Omental fat pad (tissue), 4 donors: ENCODE measurements around the gene FGGY. TPM values are rescaled to one million over a fixed set of nuclear protein-coding genes. Genes with fewer than 3 reads are reported as not detected.

Experiments
- ATAC-seq: fragments of 150-250 bp; one replicate; pipeline ENCODE4 v1.9.1; 2016; ENCODE audit warnings: mild to moderate bottlenecking, moderate library complexity; ENCODE audit not compliant: low FRiP score
- DNase-seq: peaks from one replicate; pipeline ENCODE4 v3.0.0-alpha.2; 2019; ENCODE audit warnings: low spot score
- CTCF ChIP-seq, 3 donors: fragments of 450-650 bp; IDR thresholded peaks; one replicate each; pipeline ENCODE4 v1.5.1; 2016 to 2017; ENCODE audit warnings: antibody characterized with exemption in 3 of 3, mild to moderate bottlenecking in 3 of 3, moderate library complexity in 2 of 3
- small RNA-seq: library from RNA; depleted of rRNA; stranded (forward); fragments of <200 nt; gene quantifications from one replicate; pipeline ENCODE3, GENCODE V24; 2016
- total RNA-seq, 4 donors: library from RNA; depleted of rRNA; stranded (reverse); fragments of >200 nt; gene quantifications; one replicate each; pipeline ENCODE4 v1.1.0, GENCODE V29; 2016

Gene FGGY
- total RNA-seq, 4 donors from 2014 or later, result 4.9 to 20.6 (median 10.7) TPM

- ATAC-seq, result no peak
- TF ChIP-seq CTCF (IDR thresholded peaks at IDR 0.05), result no peak
- no peak for DNase-seq
Observed at GRCh38 chr1:59803458-59804038, 506.7 kb downstream of the FGGY start.

- ATAC-seq (no peak), DNase-seq (no peak)
- TF ChIP-seq CTCF (IDR thresholded peaks at IDR 0.05), result no peak
Observed at GRCh38 chr1:59804301-59804700, 507.4 kb downstream of the FGGY start.

- no peak for TF ChIP-seq CTCF (IDR thresholded peaks at IDR 0.05)
- DNase-seq (no peak), ATAC-seq (no peak)
Observed at GRCh38 chr1:59805554-59805953, 508.7 kb downstream of the FGGY start.

Small RNA genes lying within 50 kb of the gene (small RNA-seq; reads per million reads assigned to genes)
- gene MIR4711, result not detected
